ENCODE data around the gene PPP1R3C. TPM values are rescaled to one million over a fixed set of nuclear protein-coding genes. Genes with fewer than 3 reads are reported as not detected.

PPP1R3C gene
- total RNA-seq (2022; extraction: Qiagen RNA extraction): 19.3 to 25.5 TPM (median 21.7 TPM) in 5 replicates

DNA sequence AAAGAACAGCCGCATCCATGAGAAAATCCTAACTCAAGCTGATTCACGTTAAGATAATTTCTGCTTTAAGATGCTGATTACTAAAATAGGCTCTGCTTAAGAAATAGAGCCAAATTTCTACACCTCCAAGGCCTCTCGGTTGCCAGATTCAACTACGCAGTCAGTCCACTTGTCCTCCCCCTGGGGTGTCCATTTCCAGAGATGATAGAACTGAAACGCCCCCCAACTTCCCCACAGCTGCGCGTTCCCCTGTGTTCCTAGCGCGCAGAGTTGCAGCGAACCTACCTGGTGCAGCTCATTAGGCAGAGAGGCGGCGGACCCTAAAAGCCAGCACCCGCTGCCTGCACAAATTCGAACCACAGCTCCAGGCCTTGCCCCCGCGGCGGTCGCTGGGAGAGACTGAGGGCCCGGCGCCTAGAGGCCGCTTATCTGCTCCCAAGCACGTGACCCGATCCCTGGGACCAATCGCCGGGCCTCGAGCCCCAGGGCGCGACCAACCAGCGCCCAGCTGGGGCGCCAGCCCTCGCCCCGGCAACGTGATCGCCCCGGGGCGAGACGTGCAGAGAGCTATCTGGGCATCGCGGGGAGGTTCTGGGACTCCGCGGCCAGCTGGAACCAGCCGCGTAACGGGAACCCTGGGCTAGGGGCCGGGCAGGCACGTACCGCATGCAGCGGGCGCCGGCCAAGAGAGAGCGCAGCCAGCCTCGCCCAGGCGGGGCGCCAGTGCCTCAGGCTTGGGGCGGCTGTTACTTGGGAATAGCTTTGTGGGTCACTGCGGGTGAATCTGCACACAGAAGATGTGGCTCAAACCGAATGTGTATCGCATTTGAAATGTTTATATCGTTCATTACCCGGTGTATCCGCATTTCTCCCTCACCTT lies at the start of gene PPP1R3C:
Gene PPP1R3C, minus strand, starts transcription at position 401 of the 880 bp plus-strand sequence. Its CDS starts 102 bp downstream, at position 299.

Other genes starting within 250 kb of the PPP1R3C start
- gene HECTD2, start 222.7 kb downstream of the PPP1R3C start, total RNA-seq (2022; extraction: Qiagen RNA extraction): 2.9 to 4.6 TPM (median 4.1 TPM) in 5 replicates
- gene TNKS2, start 165.4 kb upstream of the PPP1R3C start, total RNA-seq (2022; extraction: Qiagen RNA extraction): 16.1 to 21.5 TPM (median 20.0 TPM) in 5 replicates

Data from A549 treated with AZD2906 at 1 μM for 4 hours (cell line).